Measurements from ENCODE around the gene DECR2.

DNA sequence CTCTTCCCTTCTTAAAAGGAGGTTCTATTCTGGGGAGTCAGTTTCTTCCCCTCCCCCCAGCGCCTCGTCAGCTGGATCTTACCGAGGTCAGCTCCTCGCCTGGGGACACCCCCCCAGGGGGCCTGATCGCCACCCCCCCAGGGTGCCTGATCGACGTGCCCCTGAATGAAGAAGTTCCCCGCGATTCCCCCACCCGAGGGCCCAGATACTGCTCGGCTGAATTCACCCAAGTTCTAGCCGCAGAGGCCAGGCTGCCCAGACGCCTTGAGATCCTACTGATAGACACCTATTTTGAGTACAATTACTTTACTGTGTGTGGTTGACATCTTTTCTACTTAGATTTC lies 25.2 kb downstream of the DECR2 start:
- TF ChIP-seq, protein P1, sequence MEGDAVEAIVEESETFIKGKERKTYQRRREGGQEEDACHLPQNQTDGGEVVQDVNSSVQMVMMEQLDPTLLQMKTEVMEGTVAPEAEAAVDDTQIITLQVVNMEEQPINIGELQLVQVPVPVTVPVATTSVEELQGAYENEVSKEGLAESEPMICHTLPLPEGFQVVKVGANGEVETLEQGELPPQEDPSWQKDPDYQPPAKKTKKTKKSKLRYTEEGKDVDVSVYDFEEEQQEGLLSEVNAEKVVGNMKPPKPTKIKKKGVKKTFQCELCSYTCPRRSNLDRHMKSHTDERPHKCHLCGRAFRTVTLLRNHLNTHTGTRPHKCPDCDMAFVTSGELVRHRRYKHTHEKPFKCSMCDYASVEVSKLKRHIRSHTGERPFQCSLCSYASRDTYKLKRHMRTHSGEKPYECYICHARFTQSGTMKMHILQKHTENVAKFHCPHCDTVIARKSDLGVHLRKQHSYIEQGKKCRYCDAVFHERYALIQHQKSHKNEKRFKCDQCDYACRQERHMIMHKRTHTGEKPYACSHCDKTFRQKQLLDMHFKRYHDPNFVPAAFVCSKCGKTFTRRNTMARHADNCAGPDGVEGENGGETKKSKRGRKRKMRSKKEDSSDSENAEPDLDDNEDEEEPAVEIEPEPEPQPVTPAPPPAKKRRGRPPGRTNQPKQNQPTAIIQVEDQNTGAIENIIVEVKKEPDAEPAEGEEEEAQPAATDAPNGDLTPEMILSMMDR (IDR thresholded peaks at IDR 0.05; ENCODE audit: insufficient read depth, low read depth, low read length): no peak
- no peak for TF ChIP-seq EZH2 (IDR thresholded peaks at IDR 0.05; ENCODE audit: insufficient read depth, low read length)
